HG03039 (cell line): ENCODE measurements around the gene TRIM46.
"Not testable (repeated sequence)": the region's sequence is repeated elsewhere in the genome, so short reads cannot be mapped to it uniquely, and the experiment has no call there.

Experiments used
- ATAC-seq: cut with Tn5 transposase; IDR thresholded peaks from one replicate; pipeline ENCODE4 v1.9.1; 2021; ENCODE audit warnings: mild to moderate bottlenecking, moderate library complexity; ENCODE audit not compliant: unreplicated experiment

TRIM46 gene

GRCh38 chr1:155226188-155226909 is 52.7 kb downstream of the TRIM46 start:
- no peak for ATAC-seq

- no peak for ATAC-seq
Measured at GRCh38 chr1:155226910-155227260, 53.2 kb downstream of the TRIM46 start.

- peak; percentile 90 for ATAC-seq
Measured at GRCh38 chr1:155227261-155228095, 53.8 kb downstream of the TRIM46 start.

- ATAC-seq: no peak
Measured at GRCh38 chr1:155228096-155228427, 54.4 kb downstream of the TRIM46 start.

- ATAC-seq: not testable (repeated sequence)
Measured at GRCh38 chr1:155231302-155231701, 57.7 kb downstream of the TRIM46 start.

- ATAC-seq: not testable (repeated sequence)
Measured at GRCh38 chr1:155232001-155232978, 58.6 kb downstream of the TRIM46 start.

- ATAC-seq: not testable (repeated sequence)
Measured at GRCh38 chr1:155233502-155233901, 59.9 kb downstream of the TRIM46 start.
